Osteocyte (in vitro differentiated cells): ENCODE measurements around the gene GJD3. TPM values are rescaled to one million over a fixed set of nuclear protein-coding genes. Genes with fewer than 3 reads are reported as not detected.

Source experiments
- DNase-seq: peaks from one replicate; pipeline ENCODE4 v3.0.0; 2021; ENCODE audit warnings: mixed read lengths; ENCODE audit not compliant: unreplicated experiment; ENCODE audit errors: extremely low spot score
- H3K27ac Mint-ChIP-seq: one replicate; pipeline ENCODE4 v1.8.0; 2021; ENCODE audit warnings: mild to moderate bottlenecking, mixed read lengths; ENCODE audit not compliant: unreplicated experiment
- H3K27me3 Mint-ChIP-seq: one replicate; pipeline ENCODE4 v1.8.0; 2021; ENCODE audit warnings: mixed read lengths; ENCODE audit not compliant: unreplicated experiment
- H3K36me3 Mint-ChIP-seq: one replicate; pipeline ENCODE4 v1.8.0; 2021; ENCODE audit warnings: mixed read lengths; ENCODE audit not compliant: unreplicated experiment
- H3K4me1 Mint-ChIP-seq: one replicate; pipeline ENCODE4 v1.8.0; 2021; ENCODE audit warnings: mixed read lengths; ENCODE audit not compliant: unreplicated experiment
- H3K4me3 Mint-ChIP-seq: one replicate; pipeline ENCODE4 v1.8.0; 2021; ENCODE audit warnings: mild to moderate bottlenecking, moderate library complexity, mixed read lengths; ENCODE audit not compliant: unreplicated experiment
- H3K9me3 Mint-ChIP-seq: one replicate; pipeline ENCODE4 v1.8.0; 2021; ENCODE audit warnings: mixed read lengths; ENCODE audit not compliant: unreplicated experiment
- total RNA-seq: library from RNA; stranded (reverse); gene quantifications from 2 replicates; pipeline ENCODE4 v1.2.1, GENCODE V29; 2021
- TF ChIP-seq, protein P1 (sequence below): fragments of 200-600 bp; sonication (generic); IDR thresholded peaks from 2 replicates; pipeline ENCODE4 v1.5.0; 2021; ENCODE audit warnings: antibody characterized with exemption, mild to moderate bottlenecking, moderate library complexity

GJD3 gene
- total RNA-seq, 1 donor from 2014 or later, result 0.40 TPM

DNA sequence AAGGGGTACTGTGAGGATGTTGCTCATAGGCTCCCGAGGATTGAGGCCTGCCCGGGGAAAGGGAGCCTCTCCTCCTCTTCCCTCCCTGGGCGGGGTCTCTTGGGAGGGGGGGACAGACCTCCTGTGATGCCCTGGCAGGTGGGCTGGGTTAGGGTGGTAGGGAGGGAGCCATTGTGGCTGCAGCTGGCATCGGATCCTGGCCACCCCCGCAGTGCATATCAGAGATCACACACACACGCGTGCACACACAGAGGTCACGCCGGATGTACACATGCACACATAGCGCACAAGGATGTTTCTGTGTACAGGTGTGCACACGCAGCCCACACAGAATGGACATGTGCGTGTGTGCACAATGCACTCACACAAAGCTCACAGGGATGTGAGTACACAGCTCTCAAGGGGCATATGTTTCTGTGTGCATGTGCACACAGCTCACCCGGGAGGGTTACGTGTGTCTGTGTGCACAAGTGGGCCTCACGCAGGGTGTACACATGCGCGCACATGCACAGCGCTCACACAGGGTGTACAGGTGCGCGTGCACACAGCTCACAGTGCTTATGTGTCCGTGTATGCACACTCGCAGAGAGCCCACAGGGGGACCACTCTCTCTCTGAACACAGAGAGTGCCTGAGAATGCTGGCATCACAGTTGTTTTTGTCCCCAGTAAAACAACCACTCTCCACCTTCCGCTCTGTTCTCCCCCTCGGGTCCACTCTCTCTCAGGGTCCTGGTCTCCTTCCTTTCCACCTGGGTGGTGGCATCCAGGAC is 2.4 kb downstream of the GJD3 start:
- Mint-ChIP-seq H3K4me1 (peaks cover 21% of the 10 kb centered on the region), H3K4me3 (peak overlapping the region; percentile 70)
- no peak for DNase-seq

GRCh38 chr17:40361063-40361924 is 3.2 kb downstream of the GJD3 start:
- no peaks in the 10 kb centered on the region for H3K27me3 Mint-ChIP-seq
- H3K9me3 Mint-ChIP-seq, result no peaks in the 10 kb centered on the region
- H3K27ac Mint-ChIP-seq, result no peak overlapping the region
- peaks cover 2% of the 10 kb centered on the region for H3K36me3 Mint-ChIP-seq
- TF ChIP-seq, protein P1, sequence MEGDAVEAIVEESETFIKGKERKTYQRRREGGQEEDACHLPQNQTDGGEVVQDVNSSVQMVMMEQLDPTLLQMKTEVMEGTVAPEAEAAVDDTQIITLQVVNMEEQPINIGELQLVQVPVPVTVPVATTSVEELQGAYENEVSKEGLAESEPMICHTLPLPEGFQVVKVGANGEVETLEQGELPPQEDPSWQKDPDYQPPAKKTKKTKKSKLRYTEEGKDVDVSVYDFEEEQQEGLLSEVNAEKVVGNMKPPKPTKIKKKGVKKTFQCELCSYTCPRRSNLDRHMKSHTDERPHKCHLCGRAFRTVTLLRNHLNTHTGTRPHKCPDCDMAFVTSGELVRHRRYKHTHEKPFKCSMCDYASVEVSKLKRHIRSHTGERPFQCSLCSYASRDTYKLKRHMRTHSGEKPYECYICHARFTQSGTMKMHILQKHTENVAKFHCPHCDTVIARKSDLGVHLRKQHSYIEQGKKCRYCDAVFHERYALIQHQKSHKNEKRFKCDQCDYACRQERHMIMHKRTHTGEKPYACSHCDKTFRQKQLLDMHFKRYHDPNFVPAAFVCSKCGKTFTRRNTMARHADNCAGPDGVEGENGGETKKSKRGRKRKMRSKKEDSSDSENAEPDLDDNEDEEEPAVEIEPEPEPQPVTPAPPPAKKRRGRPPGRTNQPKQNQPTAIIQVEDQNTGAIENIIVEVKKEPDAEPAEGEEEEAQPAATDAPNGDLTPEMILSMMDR, result no peak
- H3K4me3 Mint-ChIP-seq, result no peak overlapping the region
- DNase-seq, result no peak
- peaks cover 21% of the 10 kb centered on the region for H3K4me1 Mint-ChIP-seq

More for the DNA sequence above, 2.4 kb downstream of the GJD3 start:
- H3K9me3 Mint-ChIP-seq, result no peaks in the 10 kb centered on the region
- H3K27ac Mint-ChIP-seq, result no peak overlapping the region
- TF ChIP-seq, protein P1, result no peak
- no peaks in the 10 kb centered on the region for H3K27me3 Mint-ChIP-seq
- H3K36me3 Mint-ChIP-seq, result no peaks in the 10 kb centered on the region

- TF ChIP-seq, protein P1, result no peak
- DNase-seq, result no peak
- no peak overlapping the region for H3K27ac Mint-ChIP-seq
- peaks cover 21% of the 10 kb centered on the region for H3K4me1 Mint-ChIP-seq
- H3K9me3 Mint-ChIP-seq, result no peaks in the 10 kb centered on the region
- no peaks in the 10 kb centered on the region for H3K27me3 Mint-ChIP-seq
- peaks cover 5% of the 10 kb centered on the region for H3K36me3 Mint-ChIP-seq
- H3K4me3 Mint-ChIP-seq, result no peak overlapping the region
Observed at GRCh38 chr17:40360091-40360490, 4.4 kb downstream of the GJD3 start.

GRCh38 chr17:40358323-40359038 is 6.1 kb downstream of the GJD3 start:
- H3K4me3 Mint-ChIP-seq, result peak overlapping the region; percentile 6
- H3K36me3 Mint-ChIP-seq, result peaks cover 9% of the 10 kb centered on the region
- peaks cover 18% of the 10 kb centered on the region for H3K4me1 Mint-ChIP-seq
- no peaks in the 10 kb centered on the region for H3K27me3 Mint-ChIP-seq
- no peaks in the 10 kb centered on the region for H3K9me3 Mint-ChIP-seq
- H3K27ac Mint-ChIP-seq, result peak overlapping the region; percentile 84
- TF ChIP-seq, protein P1, result peak; percentile 97
- peak; percentile 96 for DNase-seq
